Neutrophil (primary cell): ENCODE data around the gene TUBA4B.
A peak's percentile ranks its signal among the peaks of the same experiment; 100 is the strongest.

Experiments used
- H3K27ac ChIP-seq: fragments of 200-600 bp; sonication (generic); 2 replicates; pipeline ENCODE4 v1.5.1; 2016; ENCODE audit warnings: mild to moderate bottlenecking, moderate library complexity
- H3K27me3 ChIP-seq: fragments of 200-600 bp; sonication (generic); 2 replicates; pipeline ENCODE4 v1.6.0; 2016; ENCODE audit warnings: mild to moderate bottlenecking
- H3K36me3 ChIP-seq: fragments of 200-600 bp; sonication (generic); 2 replicates; pipeline ENCODE4 v1.5.1; 2017
- H3K4me1 ChIP-seq, 2 experiments: fragments of 200-600 bp in 1 of 2; sonication (generic) in 1 of 2; 1 replicate in 1 of 2; 2 replicates in 1 of 2; pipeline versions ENCODE4 v1.5.1 to v1.6.1; 2013 to 2016; ENCODE audit warnings: low read depth in 1 of 2, low read length in 1 of 2, mild to moderate bottlenecking in 1 of 2, moderate library complexity in 1 of 2; ENCODE audit not compliant: control insufficient read depth in 1 of 2, insufficient read depth in 1 of 2
- H3K4me3 ChIP-seq, 2 experiments: fragments of 200-600 bp in 1 of 2; sonication (generic) in 1 of 2; 1 replicate in 1 of 2; 2 replicates in 1 of 2; pipeline ENCODE4 v1.5.1; 2013 to 2016; ENCODE audit warnings: low read depth in 1 of 2, low read length in 1 of 2, mild to moderate bottlenecking in 1 of 2, moderate library complexity in 1 of 2
- H3K9me3 ChIP-seq: fragments of 200-600 bp; sonication (generic); 2 replicates; pipeline ENCODE4 v1.5.1; 2016
- TF ChIP-seq, protein P1 (sequence below): fragments of 200-600 bp; sonication (generic); IDR thresholded peaks from 2 replicates; pipeline ENCODE4 v1.5.1; 2016; ENCODE audit warnings: antibody characterized with exemption

The TUBA4B gene

DNA sequence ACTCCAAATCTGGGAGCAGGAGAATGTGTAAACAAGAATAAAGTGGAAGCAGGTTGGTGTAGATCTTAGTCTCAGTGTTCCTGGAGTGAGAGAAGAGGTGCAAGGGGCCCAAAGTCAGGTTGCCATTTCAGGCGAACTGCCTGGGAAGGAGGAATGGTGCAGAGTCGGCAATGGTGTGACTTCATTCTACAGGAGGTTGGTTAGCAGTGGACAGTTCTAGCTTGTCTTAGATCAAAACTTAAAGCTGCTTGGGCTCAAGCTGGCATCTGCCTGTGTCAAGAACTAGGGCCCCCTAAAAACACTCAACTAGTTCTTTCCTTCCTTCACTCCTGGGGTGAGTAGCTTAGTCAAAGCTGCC lies 4.2 kb upstream of the TUBA4B start:
- no peaks in the 10 kb centered on the region for H3K27me3 ChIP-seq
- peaks cover 84 to 86% of the 10 kb centered on the region in 2 experiments for H3K4me1 ChIP-seq
- H3K36me3 ChIP-seq = peaks cover 41% of the 10 kb centered on the region
- H3K9me3 ChIP-seq = no peaks in the 10 kb centered on the region
- peak overlapping the region; percentile 96 to 99 for H3K4me3 ChIP-seq
- TF ChIP-seq, protein P1, sequence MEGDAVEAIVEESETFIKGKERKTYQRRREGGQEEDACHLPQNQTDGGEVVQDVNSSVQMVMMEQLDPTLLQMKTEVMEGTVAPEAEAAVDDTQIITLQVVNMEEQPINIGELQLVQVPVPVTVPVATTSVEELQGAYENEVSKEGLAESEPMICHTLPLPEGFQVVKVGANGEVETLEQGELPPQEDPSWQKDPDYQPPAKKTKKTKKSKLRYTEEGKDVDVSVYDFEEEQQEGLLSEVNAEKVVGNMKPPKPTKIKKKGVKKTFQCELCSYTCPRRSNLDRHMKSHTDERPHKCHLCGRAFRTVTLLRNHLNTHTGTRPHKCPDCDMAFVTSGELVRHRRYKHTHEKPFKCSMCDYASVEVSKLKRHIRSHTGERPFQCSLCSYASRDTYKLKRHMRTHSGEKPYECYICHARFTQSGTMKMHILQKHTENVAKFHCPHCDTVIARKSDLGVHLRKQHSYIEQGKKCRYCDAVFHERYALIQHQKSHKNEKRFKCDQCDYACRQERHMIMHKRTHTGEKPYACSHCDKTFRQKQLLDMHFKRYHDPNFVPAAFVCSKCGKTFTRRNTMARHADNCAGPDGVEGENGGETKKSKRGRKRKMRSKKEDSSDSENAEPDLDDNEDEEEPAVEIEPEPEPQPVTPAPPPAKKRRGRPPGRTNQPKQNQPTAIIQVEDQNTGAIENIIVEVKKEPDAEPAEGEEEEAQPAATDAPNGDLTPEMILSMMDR = no peak
- peak overlapping the region; percentile 95 for H3K27ac ChIP-seq

DNA sequence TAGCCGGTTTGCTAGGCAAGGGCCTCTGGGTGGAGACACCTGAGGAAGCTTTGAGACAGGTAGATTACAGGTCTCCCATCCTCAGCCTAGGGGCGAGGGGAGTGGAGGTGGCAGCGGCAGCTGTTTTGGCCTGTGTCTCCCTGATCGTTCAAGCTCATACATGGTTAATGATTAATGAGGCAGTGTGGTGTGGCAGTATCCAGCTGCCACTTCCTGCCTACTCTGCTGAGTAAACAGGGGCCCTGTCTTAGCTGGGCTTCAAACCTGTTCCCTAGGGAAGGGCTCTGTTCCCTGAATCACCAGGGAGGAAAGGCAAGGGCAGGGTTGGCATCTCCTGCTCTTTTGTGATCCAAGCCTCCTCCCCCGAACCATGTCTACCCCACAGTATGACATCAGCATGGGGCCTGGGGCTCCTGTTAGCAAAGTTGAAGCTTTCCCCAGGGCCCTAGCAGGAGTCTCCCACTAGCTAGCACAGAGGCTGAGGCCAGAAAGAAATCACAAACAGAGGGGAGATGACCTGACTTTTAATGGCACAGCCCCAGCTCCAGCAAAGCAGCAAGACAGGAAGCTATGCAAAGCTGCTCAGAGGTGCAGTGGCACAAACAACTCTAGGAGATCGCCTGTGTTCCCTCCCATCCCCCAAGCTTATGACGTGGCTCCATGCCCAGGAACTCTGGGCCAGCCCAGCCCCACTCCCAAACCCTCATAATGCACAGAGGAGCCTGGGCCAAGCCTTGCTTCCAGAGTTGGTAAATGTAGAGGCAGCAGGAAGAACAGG lies 3.7 kb upstream of the TUBA4B start:
- Histone ChIP-seq H3K36me3 (peaks cover 41% of the 10 kb centered on the region), H3K9me3 (no peaks in the 10 kb centered on the region), H3K27ac (peak overlapping the region; percentile 95), H3K27me3 (no peaks in the 10 kb centered on the region), H3K4me1 (peaks cover 79 to 81% of the 10 kb centered on the region in 2 experiments), H3K4me3 (peak overlapping the region; percentile 96 to 99)
- TF ChIP-seq, protein P1 = no peak

DNA sequence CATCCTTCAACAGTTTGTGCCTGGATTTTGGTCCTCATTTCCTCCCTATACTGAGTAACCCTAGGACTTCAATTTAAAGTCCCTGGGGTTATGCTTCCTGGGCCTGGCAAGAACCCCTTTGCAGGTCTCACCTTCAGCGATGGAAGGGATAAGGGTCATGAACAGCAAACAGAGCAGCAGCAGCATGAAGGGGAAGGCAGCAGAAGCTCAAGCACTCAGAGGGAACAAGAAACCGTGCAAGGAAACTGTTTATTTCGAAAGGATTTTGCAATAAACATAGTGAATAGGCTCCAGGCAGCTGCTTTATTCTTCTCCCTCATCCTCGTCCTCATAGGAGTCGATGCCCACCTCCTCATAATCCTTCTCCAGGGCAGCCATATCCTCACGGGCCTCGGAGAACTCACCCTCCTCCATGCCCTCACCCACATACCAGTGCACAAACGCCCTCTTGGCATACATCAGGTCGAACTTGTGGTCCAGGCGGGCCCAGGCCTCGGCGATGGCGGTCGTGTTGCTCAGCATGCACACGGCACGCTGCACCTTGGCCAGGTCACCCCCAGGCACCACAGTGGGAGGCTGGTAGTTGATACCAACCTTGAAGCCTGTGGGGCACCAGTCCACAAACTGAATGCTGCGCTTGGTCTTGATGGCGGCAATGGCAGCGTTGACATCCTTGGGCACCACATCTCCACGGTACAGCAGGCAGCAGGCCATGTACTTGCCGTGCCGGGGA lies 2.8 kb upstream of the TUBA4B start:
- peaks cover 79 to 80% of the 10 kb centered on the region in 2 experiments for H3K4me1 ChIP-seq
- H3K27ac ChIP-seq = peak overlapping the region; percentile 95
- H3K36me3 ChIP-seq = peaks cover 41% of the 10 kb centered on the region
- H3K27me3 ChIP-seq = no peaks in the 10 kb centered on the region
- TF ChIP-seq, protein P1 = no peak
- no peaks in the 10 kb centered on the region for H3K9me3 ChIP-seq
- H3K4me3 ChIP-seq = peak overlapping the region; percentile 96 to 99

DNA sequence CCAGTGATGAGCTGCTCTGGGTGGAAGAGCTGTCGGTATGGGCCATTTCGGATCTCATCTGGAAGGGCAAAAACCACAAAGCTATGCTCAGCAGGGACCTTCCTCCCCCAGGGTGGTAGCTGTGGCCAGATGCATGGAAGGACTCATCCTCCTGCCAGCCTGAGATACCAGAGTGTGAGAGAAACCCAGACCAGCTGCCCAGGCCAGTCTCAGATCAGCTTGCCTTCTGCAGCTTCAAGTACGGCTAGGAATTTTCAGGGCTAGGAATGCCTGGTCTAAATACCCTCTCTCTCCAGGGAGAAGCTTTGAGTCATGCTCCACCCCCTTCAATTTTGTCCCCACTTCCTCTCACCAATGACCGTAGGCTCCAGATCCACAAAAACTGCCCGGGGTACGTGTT lies 1.4 kb upstream of the TUBA4B start:
- TF ChIP-seq, protein P1 = no peak
- H3K4me1 ChIP-seq = peaks cover 75 to 77% of the 10 kb centered on the region in 2 experiments
- no peaks in the 10 kb centered on the region for H3K9me3 ChIP-seq
- H3K27ac ChIP-seq = peak overlapping the region; percentile 95
- no peaks in the 10 kb centered on the region for H3K27me3 ChIP-seq
- H3K36me3 ChIP-seq = peaks cover 41% of the 10 kb centered on the region
- H3K4me3 ChIP-seq = peak overlapping the region; percentile 96 to 99

DNA sequence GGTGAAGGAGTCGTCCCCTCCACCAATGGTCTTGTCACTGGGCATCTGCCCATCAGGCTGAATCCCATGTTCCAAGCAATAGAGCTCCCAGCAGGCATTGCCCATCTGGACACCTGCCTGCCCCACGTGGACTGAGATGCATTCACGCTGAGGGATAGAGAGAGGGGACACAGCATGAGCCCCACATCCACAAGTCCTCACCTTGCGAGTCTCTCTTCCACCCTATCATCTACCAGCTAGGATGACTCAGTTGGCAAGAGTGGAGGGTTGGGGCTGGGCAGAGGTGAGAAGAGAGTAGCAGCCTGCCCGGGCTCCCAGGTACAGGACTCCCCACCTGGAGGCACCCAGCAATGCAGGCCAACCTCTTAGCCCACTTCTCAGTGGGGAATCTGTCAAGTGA lies 959 bp upstream of the TUBA4B start:
- no peaks in the 10 kb centered on the region for H3K9me3 ChIP-seq
- no peaks in the 10 kb centered on the region for H3K27me3 ChIP-seq
- peak overlapping the region; percentile 96 to 99 for H3K4me3 ChIP-seq
- peak overlapping the region; percentile 95 for H3K27ac ChIP-seq
- TF ChIP-seq, protein P1 = no peak
- peaks cover 71 to 73% of the 10 kb centered on the region in 2 experiments for H3K4me1 ChIP-seq
- H3K36me3 ChIP-seq = peaks cover 41% of the 10 kb centered on the region
